Peyer's patch (tissue), 4 donors: ENCODE results near the gene SULF2.

ENCODE experiments used
- CTCF ChIP-seq, 6 experiments: fragments of 450-650 bp in 4 of 6; fragments of 200-600 bp in 2 of 6; sonication (generic) in 1 of 6; IDR thresholded peaks; one replicate each; pipeline ENCODE4 v1.5.1; 2017 to 2019; ENCODE audit warnings: antibody characterized with exemption in 6 of 6, mild to moderate bottlenecking in 3 of 6, moderate library complexity in 1 of 6
- POLR2A ChIP-seq, 2 donors: fragments of 450-650 bp; IDR thresholded peaks; one replicate each; pipeline ENCODE4 v1.5.1; 2017; ENCODE audit warnings: antibody characterized with exemption in 2 of 2, mild to moderate bottlenecking in 2 of 2, moderate library complexity in 2 of 2

DNA sequence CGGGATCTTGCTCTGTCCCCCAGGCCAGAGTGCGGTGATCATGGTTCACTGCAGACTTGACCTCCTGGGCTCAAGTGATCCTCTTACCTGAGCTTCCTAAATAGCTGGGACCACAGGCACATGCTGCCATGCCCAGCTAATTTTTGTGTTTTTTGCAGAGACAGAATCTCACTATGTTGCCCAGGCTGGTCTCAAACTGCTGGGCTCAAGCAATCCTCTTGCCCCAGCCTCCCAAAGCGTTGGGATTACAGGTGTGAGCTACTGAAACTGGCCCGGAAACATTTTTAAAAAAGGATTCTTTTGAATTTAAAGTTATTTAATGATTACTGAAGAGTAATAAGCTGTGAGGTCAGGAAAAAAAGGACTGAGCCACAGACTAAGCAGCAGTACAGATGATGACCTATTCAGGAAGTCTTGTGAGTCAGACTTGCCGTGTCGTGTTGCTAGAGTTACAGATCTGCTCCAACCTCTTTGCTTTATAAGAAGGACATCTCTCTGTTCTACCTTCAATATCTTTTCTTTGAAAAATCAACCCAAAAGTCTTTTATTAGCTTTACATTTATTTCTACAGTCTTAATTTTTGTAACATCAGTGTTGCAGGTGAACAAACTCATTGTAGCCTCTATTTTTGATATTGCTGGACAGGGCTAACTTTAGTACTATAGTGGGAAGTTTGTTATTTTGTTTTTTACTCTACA is 174.9 kb downstream of the SULF2 start:
- TF ChIP-seq CTCF (IDR thresholded peaks at IDR 0.05) = no peak
- TF ChIP-seq POLR2A (IDR thresholded peaks at IDR 0.05) = no peak
